GM18502 (cell line): ENCODE measurements around the gene MAGEA11.
"Not testable (repeated sequence)": the region's sequence is repeated elsewhere in the genome, so short reads cannot be mapped to it uniquely, and the experiment has no call there.

Source experiments
- ATAC-seq: cut with Tn5 transposase; IDR thresholded peaks from one replicate; pipeline ENCODE4 v1.9.1; 2021; ENCODE audit warnings: mild to moderate bottlenecking; ENCODE audit not compliant: unreplicated experiment, poor library complexity

The MAGEA11 gene

GRCh38 chrX:149717803-149718202 lies 5.9 kb downstream of the MAGEA11 start:
- ATAC-seq: no peak

DNA sequence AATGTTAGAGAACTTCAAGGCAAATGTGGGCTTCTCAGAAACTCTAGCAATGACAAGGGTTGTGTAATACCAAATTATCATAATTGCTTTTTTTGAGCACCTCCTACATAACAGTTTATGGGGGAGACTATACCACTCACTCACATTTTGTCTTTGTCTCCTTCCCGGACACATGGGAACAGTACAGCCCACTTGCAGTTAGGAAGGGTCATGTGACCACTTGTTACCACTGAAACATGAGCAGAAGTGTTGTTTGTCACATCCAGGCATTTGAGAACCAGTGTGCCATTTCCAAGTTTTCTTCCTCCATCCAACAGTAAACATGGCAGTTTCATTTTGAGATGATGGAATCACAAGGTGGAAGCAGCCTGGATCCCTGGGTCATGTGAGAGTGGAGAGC lies 6.9 kb downstream of the MAGEA11 start:
- ATAC-seq: no peak

GRCh38 chrX:149720021-149720689 lies 8.3 kb downstream of the MAGEA11 start:
- no peak for ATAC-seq

- not testable (repeated sequence) for ATAC-seq
These were observed 9.4 kb downstream of the MAGEA11 start for GRCh38 chrX:149721241-149721640.

DNA sequence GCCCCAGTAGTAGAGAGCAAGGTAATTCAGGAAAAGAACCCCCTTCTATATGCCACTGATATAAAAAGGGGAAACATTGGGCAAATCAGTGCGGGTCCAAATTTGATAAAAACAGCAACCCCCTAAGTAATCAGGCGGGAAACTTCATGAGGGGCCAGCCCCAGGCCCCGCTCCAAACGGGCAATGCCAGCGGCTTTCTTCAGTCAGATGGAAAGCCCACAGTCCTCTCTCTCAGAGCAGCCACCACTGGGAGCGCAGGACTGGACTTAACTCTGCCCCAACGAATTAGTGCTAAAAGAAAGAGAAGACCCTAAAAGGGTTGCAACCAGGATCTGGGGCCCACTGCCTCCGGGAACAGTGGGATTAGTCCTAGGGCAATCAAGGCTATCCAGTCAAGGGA lies 9.9 kb downstream of the MAGEA11 start:
- ATAC-seq: no peak

GRCh38 chrX:149723583-149724118 lies 11.8 kb downstream of the MAGEA11 start:
- ATAC-seq: not testable (repeated sequence)

- not testable (repeated sequence) for ATAC-seq
These were observed 15.4 kb downstream of the MAGEA11 start for GRCh38 chrX:149727308-149727707.

- not testable (repeated sequence) for ATAC-seq
These were observed 30.4 kb downstream of the MAGEA11 start for GRCh38 chrX:149742269-149742668.

DNA sequence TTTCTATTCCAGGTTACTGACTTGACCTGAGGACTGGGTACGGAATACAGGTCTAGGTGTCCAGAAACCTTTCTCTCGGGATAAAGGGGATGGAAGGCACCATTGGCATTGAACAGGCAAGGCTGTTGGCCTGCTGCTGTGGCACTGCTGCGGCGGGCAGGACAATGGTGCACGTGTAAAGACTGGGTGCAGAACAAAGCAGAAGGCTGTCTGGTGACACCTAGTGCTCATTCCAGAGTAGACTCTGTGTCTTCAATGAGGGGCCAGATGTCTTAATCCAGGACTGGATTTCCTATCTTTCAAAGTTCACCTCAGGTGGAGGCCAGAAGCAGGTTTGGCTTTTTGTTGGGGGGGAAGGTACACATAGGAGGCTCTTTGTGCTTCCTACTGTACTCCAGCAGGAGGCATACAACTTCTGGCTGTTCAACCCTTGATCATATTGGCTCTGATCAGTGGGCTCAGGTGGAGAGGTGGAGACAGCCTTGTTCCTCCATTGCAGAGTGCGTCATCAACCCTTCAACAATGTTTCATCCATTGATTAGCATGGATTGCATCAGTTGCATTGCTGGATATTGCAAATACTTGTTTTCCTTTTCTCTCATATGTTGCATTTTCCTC lies 34.6 kb downstream of the MAGEA11 start:
- not testable (repeated sequence) for ATAC-seq

- ATAC-seq: no peak
These were observed 45.6 kb downstream of the MAGEA11 start for GRCh38 chrX:149757206-149758067.

DNA sequence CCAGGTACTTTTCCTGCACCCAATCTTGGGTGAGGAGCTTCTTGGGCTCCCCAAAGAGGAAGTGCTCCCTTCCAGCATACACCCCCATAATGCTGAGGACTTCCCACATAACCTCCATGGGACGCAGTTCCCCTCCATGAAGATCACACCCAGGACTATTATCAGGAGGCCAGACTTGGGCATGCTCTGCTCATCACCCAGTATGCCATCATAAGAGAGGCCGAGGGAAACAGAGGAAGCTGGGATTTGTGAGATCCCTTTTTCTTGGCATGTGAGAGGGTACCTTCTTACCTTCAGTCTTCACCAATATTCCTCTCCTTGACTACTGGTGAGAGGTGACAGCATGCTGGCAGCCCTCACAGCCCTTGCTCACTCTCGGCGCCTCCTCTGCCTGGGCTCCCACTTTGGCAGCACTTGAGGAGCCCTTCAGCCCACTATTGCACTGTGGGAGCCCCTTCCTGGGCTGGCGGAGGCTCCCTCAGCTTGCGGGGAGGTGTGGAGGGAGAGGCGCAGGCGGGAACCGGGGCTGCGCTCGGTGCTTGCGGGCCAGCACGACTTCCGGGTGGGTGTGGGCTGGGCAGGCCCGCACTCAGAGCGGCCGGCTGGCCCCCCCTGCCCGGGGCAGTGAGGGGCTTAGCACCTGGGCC lies 46.3 kb downstream of the MAGEA11 start:
- no peak for ATAC-seq

DNA sequence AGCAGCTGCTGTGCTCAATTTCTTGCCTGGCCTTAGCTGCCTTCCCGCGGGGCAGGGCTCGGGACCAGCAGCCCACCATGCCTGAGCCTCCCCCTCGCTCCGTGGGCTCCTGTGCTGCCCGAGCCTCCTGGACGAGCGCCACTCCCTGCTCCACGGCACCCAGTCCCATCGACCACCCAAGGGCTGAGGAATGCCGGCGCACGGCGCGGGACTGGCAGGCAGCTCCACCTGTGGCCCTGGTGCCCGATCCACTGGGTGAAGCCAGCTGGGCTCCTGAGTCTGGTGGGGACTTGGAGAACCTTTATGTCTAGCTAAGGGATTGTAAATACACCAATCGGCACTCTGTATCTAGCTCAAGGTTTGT lies 46.8 kb downstream of the MAGEA11 start:
- not testable (repeated sequence) for ATAC-seq

- ATAC-seq: no peak
These were observed 48.0 kb downstream of the MAGEA11 start for GRCh38 chrX:149759824-149760223.

DNA sequence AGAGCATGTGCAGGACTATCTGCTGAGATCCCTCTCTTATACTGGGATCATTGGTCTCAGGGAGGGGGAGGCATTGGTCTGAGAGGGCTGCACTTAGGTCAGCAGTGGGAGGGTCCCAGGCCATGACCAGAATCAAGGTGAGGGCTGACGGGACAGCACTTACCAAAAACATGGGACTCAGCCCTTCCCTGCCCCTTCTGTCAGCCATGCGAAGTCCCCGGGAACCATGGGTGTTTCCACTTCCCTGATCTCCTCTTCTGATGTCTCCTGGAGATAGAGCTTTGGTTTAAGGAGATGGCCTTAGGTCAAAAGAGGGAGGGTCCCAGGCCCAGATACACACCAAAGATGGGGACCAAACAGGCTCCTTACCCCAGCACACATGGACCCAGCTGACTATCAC lies 49.1 kb downstream of the MAGEA11 start:
- ATAC-seq: no peak

DNA sequence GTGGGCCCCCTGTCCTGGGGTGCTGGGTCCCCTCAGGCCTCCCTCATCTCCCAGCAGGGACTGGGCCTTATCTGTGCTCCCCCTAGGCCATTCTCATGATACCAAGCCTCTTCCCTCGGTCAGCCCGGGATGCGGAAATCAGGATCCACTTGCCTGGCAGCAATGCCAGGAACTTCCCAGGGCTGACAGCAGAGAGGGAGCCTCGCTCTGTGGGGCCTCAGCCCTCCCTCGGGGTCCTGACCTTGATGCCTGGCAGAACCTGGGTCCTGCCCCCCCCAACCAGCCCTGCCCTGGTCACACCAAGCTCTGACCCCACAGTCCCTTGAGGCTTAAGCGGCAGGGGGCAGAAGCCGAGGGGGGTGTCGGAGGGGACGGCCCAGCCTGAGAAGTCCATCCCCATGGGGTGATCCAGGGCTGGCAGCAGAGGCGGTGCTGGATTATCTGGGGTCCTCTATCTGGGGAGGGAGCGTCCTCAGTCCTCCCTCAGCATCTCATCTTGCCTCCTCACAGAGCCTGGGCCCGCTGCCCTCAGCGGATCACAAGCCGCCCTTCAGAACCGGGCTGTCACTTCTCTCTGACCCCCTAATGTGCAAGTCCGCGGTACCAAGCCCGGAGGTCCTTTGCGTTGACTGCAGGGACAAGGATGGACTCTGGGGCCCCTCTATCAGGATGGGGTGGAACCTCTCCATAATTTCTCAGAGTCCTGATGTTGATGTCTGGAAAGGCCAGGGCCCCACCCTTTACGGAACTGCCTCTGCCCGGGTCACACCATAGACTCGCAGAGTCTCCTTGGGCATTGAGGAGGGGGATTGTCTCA lies 50.2 kb downstream of the MAGEA11 start:
- not testable (repeated sequence) for ATAC-seq

DNA sequence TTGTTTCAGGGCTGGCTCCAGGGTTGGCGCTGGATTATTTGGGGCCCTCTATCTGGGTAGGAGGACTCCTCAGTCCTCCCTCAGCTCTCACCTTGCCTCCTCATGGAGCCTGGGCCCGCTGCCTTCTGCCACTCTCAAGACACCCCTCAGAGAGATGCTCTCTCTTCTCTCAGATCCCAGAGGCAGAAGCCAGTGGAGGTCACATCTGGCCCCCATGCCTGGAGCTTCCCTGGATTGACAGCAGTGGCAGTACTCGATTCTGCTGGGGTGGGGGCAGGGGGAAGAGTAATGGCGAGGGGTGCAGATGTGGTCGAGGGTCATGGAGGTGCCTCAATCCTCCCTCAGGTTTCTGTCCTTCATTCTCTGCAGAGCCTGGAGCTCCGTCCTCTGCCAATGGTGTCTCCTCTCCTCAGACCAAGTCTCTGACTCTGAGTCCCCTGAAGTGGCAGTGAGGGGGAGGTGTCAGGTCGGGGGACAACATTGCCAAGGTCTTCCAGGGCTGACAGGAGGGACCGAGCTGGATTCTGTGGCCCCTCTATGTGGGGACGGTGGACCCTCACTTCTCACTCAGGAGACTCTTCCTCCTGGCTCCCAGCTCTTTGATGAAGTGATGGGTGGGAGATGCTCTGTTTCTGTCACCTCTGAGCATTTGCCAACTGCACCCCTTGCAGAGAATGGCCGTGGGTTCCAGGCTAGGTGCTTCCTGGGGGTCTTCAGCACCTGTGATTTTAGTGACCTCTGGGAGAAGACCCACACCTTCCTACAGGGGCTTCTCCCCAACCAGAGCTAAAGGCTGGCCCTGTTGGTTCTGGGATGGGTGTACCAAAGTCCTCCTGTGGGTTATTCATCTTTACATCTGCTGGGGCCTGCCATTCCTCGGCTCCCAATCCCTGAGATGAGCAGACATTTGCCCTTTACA lies 51.1 kb downstream of the MAGEA11 start:
- ATAC-seq: no peak
